VCaP (cell line): ENCODE results near the gene KLHL42.

Source experiments
- H3K27ac ChIP-seq: fragments of 450-650 bp; 2 replicates; pipeline ENCODE4 v1.5.1; 2017
- CTCF ChIP-seq: fragments of 450-650 bp; conservative IDR thresholded peaks from 2 replicates; pipeline ENCODE4 v1.5.1; 2017; ENCODE audit warnings: mild to moderate bottlenecking, moderate library complexity

Gene KLHL42

GRCh38 chr12:27785882-27786570 is 6.0 kb downstream of the KLHL42 start:
- no peak overlapping the region for H3K27ac ChIP-seq
- no peak for TF ChIP-seq CTCF

- no peak overlapping the region for H3K27ac ChIP-seq
- TF ChIP-seq CTCF: no peak
Measured at GRCh38 chr12:27787559-27787958, 7.5 kb downstream of the KLHL42 start.

- no peak overlapping the region for H3K27ac ChIP-seq
- no peak for TF ChIP-seq CTCF
Measured at GRCh38 chr12:27790179-27790578, 10.1 kb downstream of the KLHL42 start.

- TF ChIP-seq CTCF: no peak
- no peak overlapping the region for H3K27ac ChIP-seq
Measured at GRCh38 chr12:27794818-27795584, 15.0 kb downstream of the KLHL42 start.

GRCh38 chr12:27796128-27796527 is 16.1 kb downstream of the KLHL42 start:
- no peak overlapping the region for H3K27ac ChIP-seq
- TF ChIP-seq CTCF: no peak

- no peak for TF ChIP-seq CTCF
- H3K27ac ChIP-seq: no peak overlapping the region
Measured at GRCh38 chr12:27797301-27798025, 17.4 kb downstream of the KLHL42 start.

- TF ChIP-seq CTCF: no peak
- H3K27ac ChIP-seq: no peak overlapping the region
Measured at GRCh38 chr12:27800819-27801218, 20.8 kb downstream of the KLHL42 start.
